ENCODE results near the gene OPALIN.

Gene OPALIN

DNA sequence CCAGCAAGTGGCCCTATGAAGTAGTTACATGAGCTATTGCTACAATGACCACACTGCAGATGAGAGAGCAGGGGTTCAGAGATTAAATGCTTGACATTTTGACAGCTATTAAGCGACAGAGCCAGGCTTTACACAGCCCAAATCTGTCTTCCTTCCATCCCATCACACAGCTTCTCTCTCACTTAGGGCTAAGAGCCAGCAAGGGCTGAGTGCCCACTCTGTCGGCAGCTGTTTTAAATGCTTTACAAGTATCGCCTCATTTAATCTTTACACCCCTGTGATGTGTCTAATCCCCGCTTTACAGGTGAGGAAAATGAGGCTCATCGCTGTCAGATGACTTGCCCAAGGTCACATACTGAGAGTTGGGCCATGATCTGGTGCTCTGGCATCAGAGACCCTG, 15.2 kb upstream of the OPALIN start:
- no peak for DNase-seq (ENCODE audit: low spot score)

DNA sequence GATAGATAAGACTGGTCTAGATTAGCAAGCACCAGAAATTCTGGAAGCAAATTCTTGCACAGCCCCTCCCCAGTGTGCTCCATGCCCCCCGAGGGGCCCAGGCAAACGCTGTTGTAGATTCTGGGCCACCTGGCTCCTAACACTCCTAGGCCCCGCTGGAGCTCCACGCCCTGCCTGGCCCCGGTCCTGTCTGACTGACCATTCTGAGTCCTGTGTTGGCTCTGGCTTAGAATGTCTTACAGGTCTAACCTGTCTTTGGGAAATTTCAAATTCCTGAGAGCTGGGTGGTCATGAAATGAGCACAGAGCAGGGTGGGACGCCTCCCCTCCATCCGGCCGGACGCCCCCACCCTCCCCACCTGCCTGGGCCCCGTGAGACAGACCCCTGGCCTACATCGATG, 12.6 kb upstream of the OPALIN start:
- peak; percentile 36 for DNase-seq (ENCODE audit: low spot score)

DNA sequence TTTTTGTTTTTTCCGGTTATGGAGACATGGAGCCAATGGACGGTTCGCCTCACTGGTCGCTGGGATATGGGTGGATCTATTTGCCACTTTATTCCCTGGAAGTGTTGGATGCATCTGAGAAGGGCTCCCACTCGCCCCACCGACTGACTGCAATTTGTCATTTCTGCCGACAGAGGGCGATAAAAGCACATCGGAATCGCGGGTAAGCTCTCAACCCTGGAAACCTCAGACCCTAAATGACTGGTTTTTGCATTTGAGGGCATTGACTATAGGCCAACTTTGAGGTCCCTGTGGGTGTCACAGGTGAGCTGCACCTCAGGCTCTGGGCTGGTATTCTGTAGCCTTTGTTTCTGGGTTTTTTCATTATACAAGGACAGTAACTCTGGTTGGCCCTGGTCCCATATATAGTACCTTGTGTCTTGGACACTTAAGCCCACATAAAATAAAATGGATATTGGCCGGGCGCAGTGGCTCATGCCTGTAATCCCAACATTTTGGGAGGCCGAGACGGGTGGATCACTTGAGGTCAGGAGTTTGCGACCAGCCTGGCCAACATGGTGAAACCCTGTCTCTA, 11.9 kb upstream of the OPALIN start:
- peak; percentile 66 for DNase-seq (ENCODE audit: low spot score)

- peak; percentile 53 for DNase-seq (ENCODE audit: low spot score)
Observed at GRCh38 chr10:96369890-96370583, 11.2 kb upstream of the OPALIN start.

DNA sequence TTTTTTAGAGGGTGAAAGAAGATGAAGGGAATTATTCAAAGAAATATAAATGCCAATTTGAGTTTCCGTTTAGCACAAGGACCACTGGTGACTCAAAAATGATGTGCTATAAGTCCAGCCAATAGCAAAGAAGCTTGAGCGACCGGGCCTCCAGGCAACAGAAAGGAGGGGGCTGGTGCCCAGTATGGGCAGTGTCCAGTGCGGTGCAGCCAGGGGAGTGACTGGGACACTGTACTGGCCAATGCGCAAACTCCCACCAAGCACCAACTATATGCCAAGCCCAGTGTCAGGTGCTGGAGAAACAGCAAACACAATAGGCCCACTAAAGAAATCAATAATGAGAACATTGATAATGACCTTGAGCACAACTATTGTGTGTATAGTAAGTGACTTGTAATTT, 10.2 kb upstream of the OPALIN start:
- no peak for DNase-seq (ENCODE audit: low spot score)

- no peak for DNase-seq (ENCODE audit: low spot score)
Observed at GRCh38 chr10:96367470-96367869, 8.7 kb upstream of the OPALIN start.

GRCh38 chr10:96366508-96366907, 7.7 kb upstream of the OPALIN start:
- no peak for DNase-seq (ENCODE audit: low spot score)

DNA sequence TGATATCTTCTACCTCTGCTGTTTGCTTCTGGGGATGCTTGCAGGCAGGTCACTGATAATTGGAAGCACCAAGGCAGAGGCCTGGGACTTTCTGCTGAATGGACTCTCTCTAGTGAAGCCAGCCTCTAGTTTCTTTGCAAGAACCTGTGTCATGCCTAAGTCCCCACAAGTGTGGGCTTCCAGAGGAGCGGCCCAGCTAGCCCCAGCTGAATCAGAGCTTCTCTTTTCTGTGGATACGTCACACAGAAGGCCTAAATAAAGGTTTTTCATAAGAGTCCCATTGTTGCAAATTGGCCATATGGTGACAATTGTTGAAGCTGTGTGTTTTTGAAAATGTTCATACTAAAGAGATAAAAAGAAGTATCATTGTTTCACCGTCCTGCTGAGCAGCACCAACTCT, 6.8 kb upstream of the OPALIN start:
- no peak for DNase-seq (ENCODE audit: low spot score)

GRCh38 chr10:96360766-96361165, 2.0 kb upstream of the OPALIN start:
- DNase-seq (ENCODE audit: low spot score) = no peak

DNA sequence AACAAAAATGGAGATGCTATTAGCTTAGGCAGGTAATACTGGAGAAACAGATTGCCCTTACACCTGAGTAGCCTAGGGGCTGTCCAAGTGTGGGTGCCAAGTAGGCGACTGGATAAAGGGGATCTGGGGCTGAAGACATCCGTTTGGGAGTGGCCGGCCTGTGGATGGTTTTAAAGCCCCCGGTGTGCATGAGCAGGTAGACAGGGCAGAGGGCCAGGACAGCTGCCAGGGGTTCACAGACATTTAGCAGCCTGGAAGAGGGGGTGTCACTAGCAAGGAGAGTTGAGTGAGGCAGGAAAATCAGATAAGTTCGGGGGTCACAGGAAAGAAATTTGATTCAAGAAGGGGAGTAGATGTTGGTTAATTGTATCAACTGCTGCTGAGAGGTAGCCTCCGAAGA, 1.5 kb upstream of the OPALIN start:
- no peak for DNase-seq (ENCODE audit: low spot score)

DNA sequence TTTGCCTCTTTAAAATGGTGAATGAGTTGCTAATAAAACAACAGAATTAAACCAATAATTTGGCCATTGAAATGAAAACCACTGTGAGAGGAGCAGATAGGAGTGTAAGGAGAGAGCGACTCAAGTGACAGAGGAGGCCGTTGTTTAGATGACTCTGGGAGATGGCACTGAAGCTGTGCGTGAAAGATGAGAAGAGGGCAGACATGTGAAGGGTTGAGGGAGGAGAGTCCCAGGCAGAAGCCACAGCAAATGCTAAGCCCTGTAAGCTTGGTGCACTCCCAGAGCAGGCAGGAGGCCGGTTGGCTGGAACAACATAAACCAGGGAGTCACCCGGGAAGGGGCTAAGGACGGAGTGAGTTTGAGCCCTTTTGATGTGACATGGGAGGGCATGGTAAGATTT, 814 bp upstream of the OPALIN start:
- DNase-seq (ENCODE audit: low spot score) = no peak

DNA sequence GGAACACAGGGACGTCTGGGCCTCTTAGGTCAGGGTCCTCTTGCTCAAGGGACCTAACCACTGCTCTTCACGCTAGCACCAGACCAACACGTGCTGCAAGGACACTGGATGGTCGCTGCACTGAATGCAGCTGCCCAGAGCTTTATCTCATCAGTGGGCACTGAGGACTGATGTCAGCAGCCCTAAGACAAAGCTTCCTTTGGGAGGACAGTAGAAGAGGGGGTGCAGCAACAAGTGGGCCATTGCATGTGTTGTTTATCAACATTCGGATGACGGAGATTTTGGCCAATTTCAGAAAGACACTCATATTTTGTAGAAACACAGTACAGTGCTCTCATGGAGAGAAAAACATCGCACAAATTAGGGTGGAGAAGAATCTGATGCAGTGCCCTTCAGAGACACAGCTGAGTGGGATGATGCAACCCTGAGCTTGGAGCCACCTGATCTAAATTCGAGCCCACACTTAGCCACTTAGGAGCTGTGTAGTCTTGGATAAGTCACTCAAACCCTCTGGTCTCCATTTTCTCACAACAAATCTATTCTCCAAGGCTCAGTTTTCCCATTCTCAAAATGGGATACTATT, 1.7 kb downstream of the OPALIN start:
- DNase-seq (ENCODE audit: low spot score) = no peak

DNA sequence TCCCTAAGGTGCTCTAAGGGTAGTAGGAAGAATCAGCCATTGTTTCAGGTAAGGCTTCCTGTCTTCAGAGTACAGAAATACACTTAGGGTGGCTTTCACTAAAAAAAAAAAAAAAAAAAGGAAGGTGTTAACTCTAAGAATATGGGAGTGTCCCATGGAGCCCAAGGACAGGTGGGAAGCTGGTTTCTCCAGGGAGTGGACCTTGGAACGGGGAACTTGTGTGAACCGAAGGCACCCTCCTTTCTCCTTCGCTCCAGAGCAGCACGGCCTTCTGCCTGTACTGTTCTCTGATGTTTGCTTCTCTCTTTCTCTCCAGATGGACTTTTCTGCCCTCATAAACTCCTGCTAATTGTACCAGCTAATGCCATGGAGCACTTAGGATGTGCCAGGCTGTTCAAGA, 6.2 kb downstream of the OPALIN start:
- DNase-seq (ENCODE audit: low spot score) = no peak

DNA sequence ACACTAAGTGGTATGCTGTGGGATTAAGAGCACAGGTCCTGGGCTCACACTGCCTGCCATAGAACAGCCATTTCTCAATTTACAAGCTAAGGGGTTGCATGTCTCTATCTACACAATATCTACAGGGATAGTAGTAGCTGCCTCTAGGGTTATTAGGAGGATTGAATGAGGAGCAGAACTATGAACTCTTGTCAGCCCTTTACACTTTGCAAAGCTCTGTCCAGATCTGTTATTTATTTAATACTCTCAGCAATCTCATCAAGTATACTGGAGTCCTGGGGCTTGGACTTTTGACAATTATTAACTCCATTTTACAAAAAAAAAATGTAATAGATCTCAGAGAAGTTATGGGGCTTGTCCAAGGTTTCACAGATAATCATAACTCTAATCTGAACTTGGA, 6.8 kb downstream of the OPALIN start:
- no peak for DNase-seq (ENCODE audit: low spot score)

- DNase-seq (ENCODE audit: low spot score) = no peak
Observed at GRCh38 chr10:96346295-96346694, 12.5 kb downstream of the OPALIN start.

- no peak for DNase-seq (ENCODE audit: low spot score)
Observed at GRCh38 chr10:96345222-96345621, 13.6 kb downstream of the OPALIN start.

GRCh38 chr10:96344178-96344577, 14.6 kb downstream of the OPALIN start:
- no peak for DNase-seq (ENCODE audit: low spot score)

GRCh38 chr10:96342402-96342801, 16.4 kb downstream of the OPALIN start:
- no peak for DNase-seq (ENCODE audit: low spot score)

- DNase-seq (ENCODE audit: low spot score) = no peak
Observed at GRCh38 chr10:96341219-96342182, 17.3 kb downstream of the OPALIN start.

DNA sequence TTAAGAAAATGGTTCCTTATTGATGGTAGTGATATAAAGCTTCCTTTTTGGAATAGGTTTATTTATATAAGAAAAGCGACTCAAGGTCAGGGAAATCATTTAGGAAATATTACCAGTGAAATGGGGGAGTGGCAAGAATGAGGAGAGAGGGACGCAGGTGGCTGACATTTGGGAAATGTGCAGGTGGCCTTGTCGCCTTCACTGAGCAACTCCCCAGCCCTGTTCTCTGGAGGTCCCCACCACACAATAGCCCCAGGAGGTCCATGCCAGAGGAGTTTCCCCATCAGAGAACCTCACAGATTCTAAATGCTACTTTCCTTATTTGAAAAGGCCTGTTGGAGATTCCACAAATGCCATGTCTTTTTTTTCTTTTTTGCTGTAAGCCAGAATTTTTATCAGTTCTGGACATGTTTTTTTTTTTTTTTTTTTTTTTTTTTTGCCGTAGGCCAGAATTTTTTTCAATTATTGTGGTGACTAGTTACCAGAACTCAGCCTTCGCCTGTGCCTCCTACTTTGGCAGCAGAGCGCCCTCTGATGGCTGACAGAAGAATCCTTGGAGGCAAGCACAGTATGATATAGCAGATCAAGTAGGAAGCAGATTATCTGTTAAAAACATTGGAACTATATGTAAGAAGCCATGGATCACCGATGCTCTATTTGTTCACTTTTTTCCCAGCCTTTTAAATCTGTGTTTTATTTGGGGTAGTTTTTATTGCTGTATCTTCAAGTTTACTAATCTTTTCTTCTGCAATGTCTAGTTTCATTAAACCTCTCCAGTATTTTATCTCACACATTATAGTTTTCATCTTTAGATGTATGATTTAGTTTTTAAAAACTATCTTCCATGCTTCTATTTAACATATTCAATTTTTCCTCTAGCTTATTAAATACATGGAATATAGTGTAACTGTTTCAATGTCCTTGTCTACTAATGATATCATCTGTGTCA, 18.6 kb downstream of the OPALIN start:
- no peak for DNase-seq (ENCODE audit: low spot score)

- no peak for DNase-seq (ENCODE audit: low spot score)
Observed at GRCh38 chr10:96339383-96339782, 19.4 kb downstream of the OPALIN start.

All from left forelimb (tissue), 1 donor.